ENCODE data around the gene PGLYRP2.

Gene PGLYRP2

GRCh38 chr19:15456871-15457700, 22.2 kb downstream of the PGLYRP2 start:
- no peak for DNase-seq (ENCODE audit: low read depth in 2 of 2, low spot score in 1 of 2)

GRCh38 chr19:15456441-15456840, 22.9 kb downstream of the PGLYRP2 start:
- DNase-seq (ENCODE audit: low read depth in 2 of 2, low spot score in 1 of 2) = no peak

- no peak for DNase-seq (ENCODE audit: low read depth in 2 of 2, low spot score in 1 of 2)
These were observed 23.3 kb downstream of the PGLYRP2 start for GRCh38 chr19:15455996-15456395.

- no peak for DNase-seq (ENCODE audit: low read depth in 2 of 2, low spot score in 1 of 2)
These were observed 25.1 kb downstream of the PGLYRP2 start for GRCh38 chr19:15453906-15454860.

GRCh38 chr19:15453091-15453578, 26.2 kb downstream of the PGLYRP2 start:
- DNase-seq (ENCODE audit: low read depth in 2 of 2, low spot score in 1 of 2) = no peak

- no peak for DNase-seq (ENCODE audit: low read depth in 2 of 2, low spot score in 1 of 2)
These were observed 26.9 kb downstream of the PGLYRP2 start for GRCh38 chr19:15452111-15453047.

- DNase-seq (ENCODE audit: low read depth in 2 of 2, low spot score in 1 of 2) = no peak
These were observed 28.8 kb downstream of the PGLYRP2 start for GRCh38 chr19:15450528-15450890.

- peak; percentile 60 to 68 for DNase-seq (ENCODE audit: low read depth in 2 of 2, low spot score in 1 of 2)
These were observed 29.4 kb downstream of the PGLYRP2 start, which contains the start of gene WIZ for GRCh38 chr19:15449620-15450527. WIZ (minus strand) TSS chr19:15449956; CDS start chr19:15448307, 1,649 bp downstream.

GRCh38 chr19:15448778-15449619, 30.3 kb downstream of the PGLYRP2 start:
- DNase-seq (ENCODE audit: low read depth in 2 of 2, low spot score in 1 of 2) = no peak

GRCh38 chr19:15448044-15448777, 31.1 kb downstream of the PGLYRP2 start:
- no peak for DNase-seq (ENCODE audit: low read depth in 2 of 2, low spot score in 1 of 2)

GRCh38 chr19:15447057-15447456, 32.2 kb downstream of the PGLYRP2 start:
- no peak for DNase-seq (ENCODE audit: low read depth in 2 of 2, low spot score in 1 of 2)

GRCh38 chr19:15445807-15446376, 33.4 kb downstream of the PGLYRP2 start:
- no peak for DNase-seq (ENCODE audit: low read depth in 2 of 2, low spot score in 1 of 2)

- no peak for DNase-seq (ENCODE audit: low read depth in 2 of 2, low spot score in 1 of 2)
These were observed 34.1 kb downstream of the PGLYRP2 start for GRCh38 chr19:15445227-15445605.

- no peak for DNase-seq (ENCODE audit: low read depth in 2 of 2, low spot score in 1 of 2)
These were observed 34.6 kb downstream of the PGLYRP2 start for GRCh38 chr19:15444505-15445226.

- no peak for DNase-seq (ENCODE audit: low read depth in 2 of 2, low spot score in 1 of 2)
These were observed 35.5 kb downstream of the PGLYRP2 start for GRCh38 chr19:15443838-15444237.

GRCh38 chr19:15443325-15443724, 36.0 kb downstream of the PGLYRP2 start:
- no peak for DNase-seq (ENCODE audit: low read depth in 2 of 2, low spot score in 1 of 2)
